IMR-90 (cell line): ENCODE data around the gene ZNF385C. TPM values are rescaled to one million over a fixed set of nuclear protein-coding genes. Genes with fewer than 3 reads are reported as not detected.

Experiments
- ATAC-seq: fragments of 200-7000 bp; cut with Tn5 transposase; 2 replicates; pipeline ENCODE4 v1.9.1; 2020; ENCODE audit warnings: low read depth, mild to moderate bottlenecking, moderate library complexity
- BruUV-seq: library from RNA; stranded (reverse); fragments of 400-500 nt; replicated peaks from 2 replicates; lab custom pipeline; 2021; lab: Mats Ljungman, UMichigan
- CTCF ChIA-PET: fragments of 300-600 bp; formaldehyde crosslinking; extraction: SDS; loops from one replicate; lab custom pipeline; 2021; ENCODE audit warnings: antibody characterized with exemption; lab: Yijun Ruan, JAX
- POLR2A ChIA-PET: fragments of 300-600 bp; sonication (Branson Sonifier 250); formaldehyde crosslinking; loops from one replicate; lab custom pipeline; 2022; ENCODE audit warnings: antibody characterized with exemption; ENCODE audit not compliant: unreplicated experiment; lab: Charles Lee
- DNase-seq: peaks from one replicate; pipeline ENCODE4 v3.0.0; 2013
- H2AFZ ChIP-seq: replicated peaks from 2 replicates; pipeline ENCODE3; 2013; ENCODE audit warnings: low read length, mild to moderate bottlenecking; ENCODE audit not compliant: poor library complexity
- H2AK5ac ChIP-seq: 2 replicates; pipeline ENCODE4 v1.6.1; 2013; ENCODE audit warnings: low read depth, low read length, inconsistent platforms
- H2AK9ac ChIP-seq: replicated peaks from 2 replicates; pipeline ENCODE3; 2013; ENCODE audit warnings: mild to moderate bottlenecking, low read depth, low read length, moderate library complexity; ENCODE audit not compliant: poor library complexity
- H2BK120ac ChIP-seq: 2 replicates; pipeline ENCODE4 v1.6.1; 2013; ENCODE audit warnings: low read depth, low read length, inconsistent platforms
- H2BK15ac ChIP-seq: 3 replicates; pipeline ENCODE4 v1.6.1; 2013; ENCODE audit warnings: low read depth, low read length, inconsistent platforms
- H2BK20ac ChIP-seq: 2 replicates; pipeline ENCODE4 v1.6.1; 2013; ENCODE audit warnings: low read depth, mild to moderate bottlenecking, inconsistent platforms, low read length, moderate library complexity
- H2BK5ac ChIP-seq: 2 replicates; pipeline ENCODE4 v1.6.1; 2013; ENCODE audit warnings: mild to moderate bottlenecking, low read depth, low read length, inconsistent platforms; ENCODE audit not compliant: poor library complexity, severe bottlenecking
- H3K14ac ChIP-seq: replicated peaks from 2 replicates; pipeline ENCODE4 v1.6.1; 2013; ENCODE audit warnings: low read depth, low read length, inconsistent platforms
- H3K18ac ChIP-seq: 2 replicates; pipeline ENCODE4 v1.6.1; 2013; ENCODE audit warnings: low read depth, low read length, control low read depth
- H3K23ac ChIP-seq: 2 replicates; pipeline ENCODE4 v1.6.1; 2013; ENCODE audit warnings: low read depth, low read length, inconsistent platforms
- H3K27ac ChIP-seq: 2 replicates; pipeline ENCODE4 v1.5.1; 2013; ENCODE audit warnings: mild to moderate bottlenecking, control low read depth, low read length; ENCODE audit not compliant: insufficient read depth
- H3K27me3 ChIP-seq: 2 replicates; pipeline ENCODE4 v1.6.1; 2013; ENCODE audit warnings: low read length; ENCODE audit not compliant: control insufficient read depth, insufficient read depth
- H3K36me3 ChIP-seq: 2 replicates; pipeline ENCODE4 v1.6.1; 2013; ENCODE audit warnings: low read length, mixed read lengths; ENCODE audit not compliant: control insufficient read depth, insufficient read depth
- H3K4ac ChIP-seq: 2 replicates; pipeline ENCODE4 v1.6.1; 2013; ENCODE audit warnings: low read depth, low read length, inconsistent platforms
- H3K4me1 ChIP-seq: 2 replicates; pipeline ENCODE4 v1.6.1; 2013; ENCODE audit warnings: low read length, mixed read lengths; ENCODE audit not compliant: control insufficient read depth, insufficient read depth
- H3K4me2 ChIP-seq: 2 replicates; pipeline ENCODE4 v1.6.1; 2013; ENCODE audit warnings: low read depth, mild to moderate bottlenecking, control low read depth, low read length, moderate library complexity
- H3K4me3 ChIP-seq: 2 replicates; pipeline ENCODE4 v1.5.1; 2013; ENCODE audit warnings: low read depth, mild to moderate bottlenecking, control low read depth, low read length, moderate library complexity; ENCODE audit not compliant: insufficient read depth
- H3K56ac ChIP-seq: 2 replicates; pipeline ENCODE4 v1.6.1; 2013; ENCODE audit warnings: low read length, inconsistent platforms; ENCODE audit not compliant: insufficient read depth; ENCODE audit errors: extremely low read depth
- H3K79me1 ChIP-seq, 2 experiments: 2 replicates each; pipeline ENCODE4 v1.6.1; 2013; ENCODE audit warnings: low read length in 2 of 2, inconsistent platforms in 1 of 2, low read depth in 1 of 2
- H3K9ac ChIP-seq: 2 replicates; pipeline ENCODE4 v1.6.1; 2013; ENCODE audit warnings: low read depth, low read length, control low read depth
- H3K9me1 ChIP-seq: 2 replicates; pipeline ENCODE4 v1.6.1; 2013; ENCODE audit warnings: low read length, inconsistent platforms; ENCODE audit not compliant: insufficient read depth
- H3K9me3 ChIP-seq: 2 replicates; pipeline ENCODE4 v1.6.1; 2013; ENCODE audit warnings: low read length; ENCODE audit not compliant: control insufficient read depth, insufficient read depth
- H4K20me1 ChIP-seq: 2 replicates; pipeline ENCODE4 v1.6.1; 2013; ENCODE audit warnings: low read length, inconsistent platforms; ENCODE audit not compliant: insufficient read depth
- H4K5ac ChIP-seq: 2 replicates; pipeline ENCODE4 v1.6.1; 2013; ENCODE audit warnings: mild to moderate bottlenecking, low read depth, low read length, control low read depth
- H4K8ac ChIP-seq, 2 experiments: 2 replicates each; pipeline ENCODE4 v1.6.1; 2013; ENCODE audit warnings: low read depth in 2 of 2, low read length in 2 of 2, control low read depth in 1 of 2, inconsistent platforms in 1 of 2
- H4K91ac ChIP-seq: 2 replicates; pipeline ENCODE4 v1.6.1; 2013; ENCODE audit warnings: low read depth, low read length, inconsistent platforms; ENCODE audit not compliant: insufficient read depth
- CHD1 ChIP-seq: IDR thresholded peaks from 2 replicates; pipeline ENCODE4 v1.6.1; 2012; ENCODE audit warnings: low read depth, low read length, improper control_type of control experiment
- MAZ ChIP-seq: IDR thresholded peaks from 2 replicates; pipeline ENCODE4 v1.6.1; 2012; ENCODE audit warnings: low read depth, mild to moderate bottlenecking, low read length, improper control_type of control experiment, moderate library complexity, borderline replicate concordance
- NFE2L2 ChIP-seq: fragments of 150-350 bp; IDR thresholded peaks from 2 replicates; pipeline ENCODE4 v1.6.1; 2016; ENCODE audit warnings: low read depth, mild to moderate bottlenecking, low read length
- RCOR1 ChIP-seq: IDR thresholded peaks from 2 replicates; pipeline ENCODE4 v1.6.1; 2012; ENCODE audit warnings: mild to moderate bottlenecking, low read length, improper control_type of control experiment; ENCODE audit not compliant: insufficient replicate concordance
- SMC3 ChIP-seq: fragments of 150-350 bp; IDR thresholded peaks from 2 replicates; pipeline ENCODE4 v1.6.1; 2016; ENCODE audit warnings: low read depth, mild to moderate bottlenecking, antibody characterized with exemption, low read length, moderate library complexity
- whole genome bisulfite sequencing, 2 experiments: methylation state at CpG; one replicate each; pipeline versions ENCODE4 v1.1.5 to v1.1.7; 2013; ENCODE audit warnings: missing lambda C conversion rate in 2 of 2; ENCODE audit not compliant: insufficient read length in 1 of 2; ENCODE audit errors: extremely low coverage in 2 of 2; 5-methylcytosine and 5-hydroxymethylcytosine counted together
- dilution Hi-C: fragments of 300-500 bp; cut with HindIII; formaldehyde crosslinking; loops from one replicate; pipeline ENCODE4 v1.14.3; 2018; ENCODE audit warnings: low sequenced_read_pairs; ENCODE audit not compliant: unreplicated experiment
- in situ Hi-C: fragments of 300-500 bp; cut with MboI; formaldehyde crosslinking; loops from 3 replicates; pipeline ENCODE4 v1.14.3; 2019; ENCODE audit warnings: low sequenced_read_pairs, inconsistent platforms, mixed read lengths
- intact Hi-C: fragments of 100-400 bp; cut with micrococcal nuclease; formaldehyde crosslinking; loops from 2 replicates; pipeline ENCODE4 v1.10.0; 2022
- polyA plus RNA-seq, 3 experiments: library from polyadenylated mRNA; depleted of rRNA; stranded (reverse); fragments of >200 nt; gene quantifications; 2 replicates each; pipeline ENCODE4 v1.2.3, GENCODE V29; 2012; ENCODE audit warnings: low replicate concordance in 1 of 3
- total RNA-seq: library from RNA; depleted of rRNA; stranded (reverse); fragments of >200 nt; gene quantifications from 2 replicates; pipeline ENCODE4 v1.2.3, GENCODE V29; 2012

The ZNF385C gene
- total and polyA plus RNA-seq, 2 of the 4 experiments (the other 2 are of a cell fraction) = not detected

DNA sequence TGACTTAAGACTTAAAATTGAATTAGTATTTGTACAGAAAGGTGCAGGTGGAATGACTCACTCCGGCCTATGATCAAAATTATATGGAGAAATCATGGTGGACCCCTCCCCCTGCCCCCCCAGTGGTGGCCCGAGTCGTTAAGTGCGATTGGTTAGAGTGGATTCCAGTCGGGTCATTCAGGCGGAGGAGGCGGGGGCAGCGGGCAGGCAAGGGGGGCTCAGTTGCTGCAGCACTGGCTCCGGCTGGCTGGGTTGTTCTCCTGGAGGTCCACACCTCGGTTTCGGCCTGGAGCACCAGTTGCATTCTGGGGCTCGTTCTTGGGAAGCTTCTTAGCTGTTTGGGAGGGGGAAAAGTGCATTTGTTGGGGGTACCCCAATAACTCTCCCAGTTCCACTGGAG lies 27.3 kb upstream of the ZNF385C start:
- H3K9me3 ChIP-seq = no peaks in the 10 kb centered on the region
- in situ Hi-C loops = no loop called here
- H2BK120ac ChIP-seq = no peak overlapping the region
- no TSS peak for BruUV-seq
- DNase-seq = no peak
- no peak overlapping the region for H2AK5ac ChIP-seq
- H3K23ac ChIP-seq = no peak overlapping the region
- H3K4me2 ChIP-seq = no peak overlapping the region
- dilution Hi-C loops = no loop called here
- ATAC-seq = no peak
- H2AFZ ChIP-seq = no peak overlapping the region
- peaks cover 10% of the 10 kb centered on the region for H4K20me1 ChIP-seq
- peaks cover 21 to 27% of the 10 kb centered on the region in 2 experiments for H3K79me1 ChIP-seq
- no peak overlapping the region for H4K5ac ChIP-seq
- H3K27me3 ChIP-seq = no peaks in the 10 kb centered on the region
- H3K36me3 ChIP-seq = peaks cover 56% of the 10 kb centered on the region
- no peak overlapping the region for H3K14ac ChIP-seq
- no peak overlapping the region for H3K4me3 ChIP-seq
- H2AK9ac ChIP-seq = no peak overlapping the region
- H4K8ac ChIP-seq = no peak overlapping the region
- 100% methylated on average over 1 of the region's 12 CpGs; no CpG with 5 or more reads in 1 of the 2 experiments for WGBS, 2 experiments
- H3K18ac ChIP-seq = no peak overlapping the region
- H3K9ac ChIP-seq = no peak overlapping the region
- no peak overlapping the region for H3K4ac ChIP-seq
- TF ChIP-seq NFE2L2 = no peak
- TF ChIP-seq MAZ = no peak
- no peak for TF ChIP-seq SMC3
- TF ChIP-seq RCOR1 = no peak
- TF ChIP-seq CHD1 = no peak
- peaks cover 3% of the 10 kb centered on the region for H3K4me1 ChIP-seq
- POLR2A ChIA-PET = no interaction called here
- H2BK15ac ChIP-seq = no peak overlapping the region
- CTCF ChIA-PET = no interaction called here
- H2BK5ac ChIP-seq = no peak overlapping the region
- no peak overlapping the region for H3K27ac ChIP-seq
- H4K91ac ChIP-seq = no peak overlapping the region
- no peak overlapping the region for H3K56ac ChIP-seq
- H3K9me1 ChIP-seq = peaks cover 8% of the 10 kb centered on the region; the same call in 1 of the 2 replicates
- H2BK20ac ChIP-seq = no peak overlapping the region
- intact Hi-C loops = no loop called here
